HG03432 (cell line): Measurements from ENCODE around the gene BPIFB4.
"Not testable (repeated sequence)": the region's sequence is repeated elsewhere in the genome, so short reads cannot be mapped to it uniquely, and the experiment has no call there.

Experiments used
- ATAC-seq: cut with Tn5 transposase; IDR thresholded peaks from one replicate; pipeline ENCODE4 v1.9.1; 2021; ENCODE audit warnings: mild to moderate bottlenecking, moderate library complexity; ENCODE audit not compliant: unreplicated experiment

The BPIFB4 gene

DNA sequence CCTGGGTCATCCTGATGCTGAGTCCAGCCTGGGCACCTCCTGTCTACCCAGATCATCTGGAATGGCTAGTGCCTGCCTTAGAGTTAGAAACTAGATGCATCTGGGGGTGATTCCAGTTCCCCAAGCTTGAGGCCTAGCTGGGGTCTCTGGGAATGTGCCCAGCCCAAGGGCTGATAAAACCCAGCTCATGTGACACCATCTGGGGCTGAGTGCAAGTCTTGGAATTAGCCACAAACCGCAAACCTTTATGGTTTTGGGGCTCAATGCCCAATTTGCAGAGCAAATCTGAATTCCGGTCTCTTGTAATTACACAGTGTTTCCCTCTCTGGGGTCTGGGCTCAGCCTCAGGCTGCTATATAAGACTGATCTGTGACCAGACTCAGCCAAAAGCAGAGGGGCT, at the start of gene BPIFB4:
BPIFB4 (plus strand) TSS at position 385 of the 400 bp plus-strand sequence. CDS start 1,884 bp downstream, outside the sequence.
- no peak for ATAC-seq

DNA sequence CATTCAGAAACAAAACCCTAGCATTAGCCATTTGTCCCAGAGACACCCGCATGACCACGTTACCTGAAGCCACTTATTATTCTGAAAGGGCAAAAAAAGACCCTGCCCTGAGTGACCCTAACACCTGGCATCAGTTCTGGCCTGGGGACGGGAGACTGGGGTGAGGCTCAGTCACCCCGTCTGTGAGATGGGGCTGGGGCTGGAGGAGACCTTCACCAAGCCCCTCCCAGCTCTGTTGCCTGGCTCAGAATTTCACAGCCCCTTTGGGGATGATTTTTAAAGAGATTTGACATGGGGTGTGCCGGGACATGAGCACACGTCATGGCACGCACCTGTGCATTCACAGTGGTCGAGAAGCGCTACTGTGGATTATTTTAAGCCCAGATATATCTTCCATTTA, 49.4 kb upstream of the BPIFB4 start:
- ATAC-seq: no peak

GRCh38 chr20:33030569-33030968, 48.9 kb upstream of the BPIFB4 start:
- no peak for ATAC-seq

GRCh38 chr20:33031531-33031930, 47.9 kb upstream of the BPIFB4 start, which contains the start of gene BPIFB6:
Gene BPIFB6 (plus strand): TSS chr20:33031648. CDS start chr20:33031648, 0 bp downstream.
- no peak for ATAC-seq

DNA sequence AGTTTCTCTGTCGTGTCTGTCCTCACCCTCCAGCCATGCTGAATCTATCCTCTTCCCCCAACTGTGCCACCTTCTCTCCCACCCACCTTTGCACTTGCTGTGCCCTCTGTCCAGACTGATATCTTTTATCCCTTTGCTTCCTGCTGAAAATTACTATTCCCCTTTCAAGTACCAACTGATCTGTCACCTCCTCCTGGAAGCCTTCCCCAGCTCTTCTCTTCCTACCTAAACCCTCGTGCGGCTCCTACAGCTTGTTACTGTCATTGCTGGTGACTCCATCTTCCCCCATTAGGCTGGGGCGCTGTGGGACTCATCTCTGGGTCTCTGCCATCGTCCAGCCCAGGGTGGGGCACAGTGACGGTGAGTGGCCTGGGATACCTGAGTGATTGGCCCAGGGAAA, 46.9 kb upstream of the BPIFB4 start:
- ATAC-seq: no peak

DNA sequence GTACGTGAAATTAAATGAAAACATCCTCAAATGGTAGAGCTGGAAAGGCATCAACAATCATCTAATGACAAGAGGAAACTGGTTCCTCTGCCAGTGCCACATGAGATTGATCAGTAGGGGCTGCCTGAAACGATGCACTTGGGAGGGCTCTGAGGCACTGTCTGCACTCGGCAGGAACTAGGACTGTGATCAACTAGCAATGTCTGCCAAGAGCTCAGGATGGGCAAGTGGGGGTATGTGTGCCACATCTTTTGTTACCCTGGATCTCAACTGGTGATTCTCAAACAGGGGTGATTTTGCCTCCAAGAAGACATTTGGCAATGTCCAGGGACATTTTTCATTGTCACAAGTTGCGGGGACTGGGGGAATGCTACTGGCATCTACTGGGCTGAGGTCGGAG, 46.1 kb upstream of the BPIFB4 start:
- ATAC-seq: no peak

GRCh38 chr20:33034115-33034514, 45.3 kb upstream of the BPIFB4 start:
- ATAC-seq: no peak

DNA sequence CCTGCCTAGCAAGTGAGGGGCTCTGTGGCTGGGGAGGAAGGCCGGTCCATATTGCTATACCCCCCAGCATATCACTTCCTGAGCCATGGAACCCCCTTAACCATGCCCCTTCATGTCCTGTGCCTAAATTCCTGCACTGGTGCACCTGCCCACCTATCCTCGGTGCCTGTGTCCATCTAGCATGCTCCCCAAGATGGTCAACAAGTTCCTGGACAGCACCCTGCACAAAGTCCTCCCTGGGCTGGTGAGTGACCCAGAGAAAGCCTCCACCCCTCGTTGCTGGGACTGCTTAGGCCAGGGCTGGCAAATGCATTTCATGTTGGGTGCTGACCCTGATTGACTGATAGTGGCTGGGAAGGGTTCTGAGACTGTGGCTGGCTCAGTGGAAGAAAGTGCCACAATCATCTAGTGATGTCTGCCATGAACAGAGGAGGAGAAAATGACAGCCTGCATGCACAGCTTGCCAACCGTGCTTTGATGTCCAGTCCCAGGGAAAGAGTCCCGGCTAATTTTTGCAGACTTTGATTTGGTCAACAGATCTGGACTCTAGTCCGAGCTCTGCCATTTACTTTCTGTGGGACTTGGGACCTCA, 44.4 kb upstream of the BPIFB4 start:
- ATAC-seq: no peak

GRCh38 chr20:33037456-33037855, 42.0 kb upstream of the BPIFB4 start:
- no peak for ATAC-seq

GRCh38 chr20:33038243-33038642, 41.2 kb upstream of the BPIFB4 start:
- no peak for ATAC-seq

GRCh38 chr20:33042430-33042829, 37.0 kb upstream of the BPIFB4 start:
- no peak for ATAC-seq

DNA sequence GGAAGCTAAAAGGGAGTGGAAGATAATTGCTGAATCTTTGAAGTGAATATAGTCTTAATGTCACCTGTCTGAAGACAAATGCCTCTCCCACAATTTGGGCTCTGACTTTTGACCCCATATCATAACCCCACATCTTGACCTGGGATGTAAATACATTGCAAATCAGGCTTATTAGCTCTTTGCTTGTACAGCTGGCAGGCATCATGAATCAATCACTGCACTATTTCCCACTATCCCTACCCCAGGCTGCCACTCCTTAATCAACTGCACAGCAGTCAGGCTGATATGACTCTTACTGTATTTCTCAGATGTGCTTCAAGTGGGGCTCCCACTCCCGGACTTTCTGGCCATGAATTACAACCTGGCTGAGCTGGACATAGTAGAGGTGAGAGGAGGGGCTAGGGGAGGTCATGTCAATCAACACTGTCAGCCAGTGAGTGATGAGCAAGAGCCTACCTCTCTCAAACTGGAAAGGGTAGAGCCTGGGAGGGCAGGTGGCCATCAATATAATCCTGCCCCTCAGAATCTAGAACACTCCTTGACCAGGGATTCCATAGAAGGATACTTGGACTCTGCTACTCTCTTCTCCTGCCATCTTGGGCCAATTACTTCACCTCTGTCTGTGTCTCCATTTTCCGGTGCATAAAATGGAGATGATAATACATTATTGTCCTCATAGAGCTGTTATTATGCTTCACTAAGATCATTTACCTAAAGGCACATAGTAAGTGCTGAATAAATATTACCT, 36.3 kb upstream of the BPIFB4 start:
- no peak for ATAC-seq

DNA sequence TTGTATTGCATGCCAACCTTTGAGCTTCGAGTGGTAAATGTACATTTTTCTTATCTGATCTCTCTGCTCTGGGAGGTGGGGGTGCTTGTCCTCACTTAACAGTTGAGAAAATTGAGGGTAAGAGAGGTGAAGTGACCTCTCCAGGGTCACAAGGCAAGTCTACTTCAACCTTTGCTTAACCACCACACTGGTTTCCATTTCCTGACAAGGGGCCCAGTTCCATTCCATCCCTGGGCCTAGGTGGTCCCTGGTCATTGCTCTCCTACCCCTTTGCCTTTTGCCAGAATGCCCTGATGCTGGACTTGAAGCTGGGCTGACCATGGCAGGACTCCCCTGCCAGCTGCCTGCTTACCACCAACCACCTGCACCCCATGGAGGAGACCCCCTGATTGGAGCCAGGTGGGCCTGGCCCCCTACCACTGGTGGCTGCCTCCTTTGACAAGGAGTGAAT, 35.7 kb upstream of the BPIFB4 start:
- ATAC-seq: no peak

DNA sequence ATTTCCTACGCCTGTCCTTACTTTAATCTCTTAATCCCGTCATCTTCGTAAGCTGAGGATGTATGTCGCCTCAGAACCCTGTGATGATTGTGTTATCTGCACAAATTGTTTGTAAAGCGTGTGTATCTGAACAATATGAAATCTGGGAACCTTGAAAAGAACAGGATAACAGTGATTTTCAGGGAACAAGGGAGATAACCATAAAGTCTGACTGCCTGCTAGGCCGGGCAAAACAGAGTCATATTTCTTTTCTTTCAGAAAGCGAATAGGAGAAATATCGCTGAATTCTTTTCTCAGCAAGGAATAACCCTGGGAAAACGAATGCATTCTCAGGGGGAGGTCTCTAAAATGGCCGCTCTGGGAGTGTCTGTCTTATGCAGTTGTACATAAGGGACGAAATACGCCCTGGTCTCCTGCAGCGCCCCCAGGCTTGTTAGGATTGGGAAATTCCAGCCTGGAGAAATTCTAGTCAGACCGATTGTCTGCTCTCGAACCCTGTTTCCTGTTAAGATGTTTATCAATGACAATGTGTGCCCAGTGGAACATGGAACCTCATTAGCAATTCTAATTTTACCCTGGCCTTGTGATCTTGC, 34.2 kb upstream of the BPIFB4 start:
- ATAC-seq: not testable (repeated sequence)

DNA sequence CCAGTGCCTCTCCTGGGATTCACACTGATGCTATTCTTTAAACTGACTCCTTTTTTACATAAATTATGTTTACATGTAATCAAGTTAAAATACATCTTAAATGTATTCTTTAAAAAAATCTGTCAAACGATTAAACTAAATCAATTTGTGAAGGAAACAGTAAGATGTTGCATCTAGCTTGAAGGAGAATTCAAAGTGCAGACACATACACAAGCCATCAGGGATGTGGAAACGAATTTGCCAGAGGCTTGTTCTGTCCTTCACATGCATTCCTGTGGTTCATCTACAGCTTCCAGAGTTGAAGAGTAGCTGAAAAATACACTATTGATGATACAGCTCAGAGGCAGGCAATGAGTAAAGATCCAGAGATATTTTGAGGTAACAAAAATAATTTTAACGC, 33.0 kb upstream of the BPIFB4 start:
- no peak for ATAC-seq

- ATAC-seq: no peak
Measured at GRCh38 chr20:33051333-33051732, 28.1 kb upstream of the BPIFB4 start.

DNA sequence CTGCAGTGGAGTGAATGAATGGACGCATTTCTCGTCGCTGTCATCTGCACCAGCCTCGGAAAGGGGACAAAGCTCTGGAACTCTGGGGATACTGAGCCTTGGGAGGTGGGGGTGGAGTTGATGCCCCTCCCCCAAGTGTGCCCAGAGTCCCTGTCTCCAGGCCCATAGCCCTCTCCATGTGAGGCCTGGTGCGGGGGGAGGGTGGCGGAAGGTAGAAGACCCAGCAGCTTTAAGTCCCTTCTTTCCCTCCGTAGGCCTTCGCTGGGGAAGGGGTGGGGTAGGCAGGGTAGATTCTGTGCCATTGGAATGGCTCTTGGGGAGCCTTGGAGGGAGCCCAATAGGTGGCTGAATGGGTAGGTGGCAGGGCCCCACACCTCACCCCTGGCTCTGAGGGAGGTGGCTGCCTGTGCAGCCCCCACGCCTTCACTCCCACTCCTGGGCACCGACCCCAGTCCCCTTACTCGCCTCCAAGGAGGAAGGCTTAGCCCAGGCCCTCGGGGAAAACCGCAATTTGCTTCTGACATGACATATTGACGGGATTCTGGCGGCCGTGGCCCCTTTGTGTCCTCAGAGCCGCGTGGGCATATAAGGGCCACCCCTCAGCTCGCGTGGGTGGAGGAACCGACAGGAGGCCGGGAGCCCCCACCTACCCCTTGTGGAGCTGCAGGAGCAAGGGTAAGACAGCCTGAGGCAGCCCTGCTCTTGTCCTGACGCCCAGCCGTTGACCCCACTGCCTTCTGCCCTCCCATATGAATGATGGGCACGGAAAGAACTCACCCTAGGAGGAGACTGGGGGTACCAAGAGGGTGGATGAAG, 25.9 kb upstream of the BPIFB4 start, which contains the start of gene BPIFB3:
BPIFB3 (plus strand) TSS at position 613 of the 816 bp plus-strand sequence. CDS start 1,533 bp downstream, outside the sequence.
- no peak for ATAC-seq

DNA sequence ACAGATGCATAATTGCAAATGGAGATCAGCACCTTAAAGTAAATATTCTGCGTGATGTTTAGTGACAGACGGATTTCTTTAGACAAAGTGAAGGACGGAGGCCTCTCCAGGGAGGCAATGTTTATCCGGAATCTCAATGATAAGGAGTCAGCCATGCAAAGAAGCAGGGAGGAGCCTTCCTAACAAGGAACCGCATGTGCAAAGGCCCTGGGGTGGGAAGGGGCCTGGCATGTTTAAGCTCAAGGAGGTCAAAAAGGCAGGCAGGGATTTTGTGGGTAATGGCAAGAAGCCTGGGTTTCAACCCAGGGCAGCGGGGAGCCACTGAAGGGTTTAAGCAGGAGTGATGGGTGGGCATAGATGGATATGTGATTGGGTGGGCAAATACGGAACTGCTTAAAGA, 25.1 kb upstream of the BPIFB4 start:
- ATAC-seq: no peak

DNA sequence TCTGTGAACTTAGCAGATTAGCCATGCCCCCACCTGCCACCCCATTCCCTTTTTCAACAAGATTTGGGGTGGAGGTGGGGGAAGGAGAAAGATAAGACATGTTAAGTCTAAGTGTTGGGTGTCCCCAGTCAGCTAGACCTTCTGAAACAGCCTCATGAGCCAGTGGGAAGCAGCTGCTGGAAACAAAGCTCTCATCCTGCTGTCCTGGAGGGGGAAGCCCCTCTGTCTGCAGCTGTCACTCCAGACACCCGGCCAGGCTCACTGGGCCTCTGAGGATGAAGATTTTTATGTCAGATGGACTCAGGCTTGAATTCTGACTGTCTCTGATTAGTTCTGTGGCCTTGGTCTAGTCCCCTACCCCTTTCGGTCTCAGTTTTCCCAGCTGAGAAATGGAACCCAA, 24.7 kb upstream of the BPIFB4 start:
- ATAC-seq: no peak

GRCh38 chr20:33059136-33059535, 20.3 kb upstream of the BPIFB4 start:
- no peak for ATAC-seq

- no peak for ATAC-seq
Measured at GRCh38 chr20:33059741-33060390, 19.6 kb upstream of the BPIFB4 start.
